Left ventricle myocardium inferior (tissue), 1 donor: Measurements from ENCODE around the gene MAPT. TPM values are rescaled to one million over a fixed set of nuclear protein-coding genes. Genes with fewer than 3 reads are reported as not detected.

ENCODE experiments used
- DNase-seq: peaks from one replicate; pipeline ENCODE4 v3.0.0-alpha.2; 2020
- H3K27ac ChIP-seq: fragments of 200-600 bp; replicated peaks from 2 replicates; pipeline ENCODE4 v1.8.0; 2021
- H3K27me3 ChIP-seq: fragments of 200-600 bp; 2 replicates; pipeline ENCODE4 v1.8.0; 2021; ENCODE audit warnings: low read depth
- H3K36me3 ChIP-seq: fragments of 200-600 bp; 2 replicates; pipeline ENCODE4 v1.8.0; 2021
- H3K4me1 ChIP-seq: fragments of 200-600 bp; 2 replicates; pipeline ENCODE4 v1.8.0; 2021
- H3K4me3 ChIP-seq: fragments of 200-600 bp; 2 replicates; pipeline ENCODE4 v1.8.0; 2021; ENCODE audit warnings: mild to moderate bottlenecking, moderate library complexity
- H3K9me3 ChIP-seq: fragments of 200-600 bp; replicated peaks from 2 replicates; pipeline ENCODE4 v1.8.0; 2021
- CTCF ChIP-seq: fragments of 200-600 bp; IDR thresholded peaks from 2 replicates; pipeline ENCODE4 v1.8.0; 2021; ENCODE audit warnings: antibody characterized with exemption, mild to moderate bottlenecking, borderline replicate concordance
- intact Hi-C: fragments of 100-400 bp; cut with micrococcal nuclease; formaldehyde crosslinking; loops from one replicate; pipeline ENCODE4 v1.11.0; 2022
- total RNA-seq: library from RNA; stranded (reverse); fragmentation: NEBNext Ultra II Directional; extraction: Animal tissue kit (Norgen Biotek cat#: 25700); gene quantifications from one replicate; pipeline ENCODE4 v1.2.1, GENCODE V29; 2021
- donor health status: DM: no; HTN: yes; CAD: no; lungs with severe emphysema.

The MAPT gene
- total RNA-seq, 1 donor from 2014 or later, result 28.6 TPM

- no peak overlapping the region for H3K4me3 ChIP-seq
- H3K27ac ChIP-seq, result no peak overlapping the region
- TF ChIP-seq CTCF, result no peak
- intact Hi-C loops, result no loop called here
- H3K9me3 ChIP-seq, result peaks cover 21% of the 10 kb centered on the region
- no peaks in the 10 kb centered on the region for H3K27me3 ChIP-seq
- DNase-seq, result no peak
- no peaks in the 10 kb centered on the region for H3K4me1 ChIP-seq
- H3K36me3 ChIP-seq, result peaks cover 4% of the 10 kb centered on the region
Measured at GRCh38 chr17:45929344-45929743, 35.0 kb downstream of the MAPT start.

- DNase-seq, result no peak
- no peaks in the 10 kb centered on the region for H3K27me3 ChIP-seq
- no peak for TF ChIP-seq CTCF
- H3K4me3 ChIP-seq, result no peak overlapping the region
- H3K9me3 ChIP-seq, result peaks cover 21% of the 10 kb centered on the region
- H3K36me3 ChIP-seq, result peaks cover 4% of the 10 kb centered on the region
- no peak overlapping the region for H3K27ac ChIP-seq
- intact Hi-C loops, result no loop called here
- no peaks in the 10 kb centered on the region for H3K4me1 ChIP-seq
Measured at GRCh38 chr17:45930420-45930951, 36.1 kb downstream of the MAPT start.

GRCh38 chr17:45931677-45932076 lies 37.3 kb downstream of the MAPT start:
- DNase-seq, result no peak
- no peaks in the 10 kb centered on the region for H3K4me1 ChIP-seq
- H3K4me3 ChIP-seq, result no peak overlapping the region
- H3K36me3 ChIP-seq, result peaks cover 4% of the 10 kb centered on the region
- intact Hi-C loops, result no loop called here
- TF ChIP-seq CTCF, result no peak
- no peak overlapping the region for H3K27ac ChIP-seq
- H3K27me3 ChIP-seq, result no peaks in the 10 kb centered on the region
- peaks cover 21% of the 10 kb centered on the region for H3K9me3 ChIP-seq

GRCh38 chr17:45934044-45934979 lies 40.0 kb downstream of the MAPT start:
- Histone ChIP-seq H3K27ac (no peak overlapping the region), H3K36me3 (no peaks in the 10 kb centered on the region), H3K27me3 (no peaks in the 10 kb centered on the region), H3K4me3 (no peak overlapping the region), H3K4me1 (no peaks in the 10 kb centered on the region), H3K9me3 (peaks cover under 1% of the 10 kb centered on the region)
- no peak for TF ChIP-seq CTCF
- intact Hi-C loops, result no loop called here
- DNase-seq, result no peak

- no peaks in the 10 kb centered on the region for H3K36me3 ChIP-seq
- DNase-seq, result no peak
- H3K27ac ChIP-seq, result no peak overlapping the region
- no peak overlapping the region for H3K4me3 ChIP-seq
- no peak for TF ChIP-seq CTCF
- intact Hi-C loops, result no loop called here
- H3K27me3 ChIP-seq, result no peaks in the 10 kb centered on the region
- no peaks in the 10 kb centered on the region for H3K9me3 ChIP-seq
- peaks cover 2% of the 10 kb centered on the region for H3K4me1 ChIP-seq
Measured at GRCh38 chr17:45935197-45935709, 40.9 kb downstream of the MAPT start.
